ENCODE results near the gene ZNF221.

The ZNF221 gene

DNA sequence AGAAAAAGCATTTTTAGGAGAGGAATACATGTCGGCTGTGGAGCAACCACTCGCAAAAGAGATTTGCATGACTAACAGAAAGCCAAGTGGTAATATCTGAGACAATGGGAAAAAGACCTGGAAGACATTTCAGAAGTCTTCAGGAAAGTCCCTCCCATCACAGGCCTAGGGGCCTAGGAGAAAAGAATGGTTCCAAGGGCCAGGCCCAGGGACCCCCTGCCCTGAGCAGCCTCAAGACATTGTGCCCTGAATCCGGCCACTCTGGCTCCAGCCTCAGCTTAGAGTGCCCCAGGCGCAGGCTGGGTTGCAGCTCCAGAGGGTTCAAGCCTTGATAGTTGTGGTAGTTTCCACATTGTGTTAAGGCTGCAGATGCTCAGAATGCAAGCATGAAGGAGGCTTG lies 9.4 kb downstream of the ZNF221 start:
- no peak for DNase-seq

- no peak for DNase-seq
Observed at GRCh38 chr19:43966079-43966694, 15.2 kb downstream of the ZNF221 start.

DNA sequence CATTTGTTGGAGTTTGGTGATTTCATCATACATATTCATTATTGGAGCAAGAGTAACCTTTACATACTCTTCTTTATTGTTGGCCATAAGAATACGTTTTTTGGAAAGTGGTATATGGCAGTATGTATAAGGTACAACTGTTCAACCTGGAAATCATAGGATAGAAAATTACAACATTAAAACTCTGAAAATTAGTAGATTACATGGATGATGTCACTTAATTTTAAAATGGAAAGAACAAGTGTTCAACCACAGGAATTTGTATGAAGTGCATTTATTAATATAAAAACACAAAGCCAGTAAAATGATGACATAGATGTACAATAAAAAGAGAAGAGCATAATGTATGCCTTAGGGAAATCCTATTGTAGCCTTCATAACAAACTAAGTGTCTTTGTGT lies 25.7 kb downstream of the ZNF221 start:
- DNase-seq = no peak

DNA sequence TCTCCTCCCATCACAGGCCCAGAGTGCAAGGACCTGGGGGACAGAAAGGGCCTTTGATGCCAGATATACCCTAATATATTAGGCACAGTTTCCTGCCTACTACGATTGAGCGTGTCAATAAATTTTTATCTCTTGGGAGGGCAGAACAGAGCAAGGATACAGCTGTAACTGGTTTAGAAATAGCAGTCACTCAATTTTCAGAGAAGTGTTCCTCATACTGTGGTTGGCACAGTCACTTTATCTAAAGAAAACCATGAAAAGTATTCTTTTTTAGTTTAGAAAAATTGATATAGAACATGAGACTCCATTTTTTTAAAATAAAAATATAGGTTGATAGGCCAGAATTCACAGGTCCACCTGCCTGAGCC lies 32.5 kb downstream of the ZNF221 start:
- peak in 1 of 2 donors; percentile 1 for DNase-seq

DNA sequence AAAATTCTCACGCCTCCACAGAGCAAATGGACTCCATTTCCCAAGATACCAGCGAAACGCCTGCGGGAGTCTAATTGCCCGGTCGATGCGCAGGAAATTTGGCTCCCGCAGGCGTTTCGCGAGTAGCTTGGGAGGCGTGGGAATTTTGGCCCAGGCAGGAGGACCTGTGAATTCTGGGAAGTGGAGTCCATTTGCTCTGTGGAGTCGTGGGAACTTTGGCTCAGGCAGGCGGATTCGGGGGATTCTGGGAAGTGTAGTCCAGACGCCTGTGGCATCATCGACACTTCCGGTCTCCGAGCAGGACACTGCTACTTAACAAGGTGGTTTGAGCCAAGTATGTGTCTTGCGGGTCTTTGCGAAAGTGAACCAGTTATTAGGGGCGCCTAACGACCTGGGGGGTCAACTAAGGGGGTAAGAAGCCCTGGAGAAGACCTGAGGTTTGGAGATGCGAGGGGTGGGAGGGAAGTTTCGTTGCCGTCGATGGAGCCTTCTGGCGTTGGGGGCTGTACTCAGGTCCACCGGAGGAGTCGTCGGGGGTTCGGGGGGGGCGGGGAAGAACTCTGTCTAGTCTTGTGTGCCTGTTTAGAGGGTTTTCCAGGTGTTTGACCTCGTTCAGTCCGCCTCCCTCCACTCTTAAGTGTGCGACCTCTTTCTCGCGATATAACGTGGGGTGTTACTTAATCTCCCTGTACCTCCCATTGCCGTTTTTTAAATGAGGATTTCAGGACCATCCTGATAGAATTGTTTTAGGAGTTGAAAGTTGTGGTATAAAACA lies 33.1 kb downstream of the ZNF221 start, which contains the start of gene ZNF155:
Gene ZNF155 (plus strand): TSS at position 277 of the 775 bp plus-strand sequence. CDS start 4,356 bp downstream, outside the sequence.
- peak; percentile 91 for DNase-seq

DNA sequence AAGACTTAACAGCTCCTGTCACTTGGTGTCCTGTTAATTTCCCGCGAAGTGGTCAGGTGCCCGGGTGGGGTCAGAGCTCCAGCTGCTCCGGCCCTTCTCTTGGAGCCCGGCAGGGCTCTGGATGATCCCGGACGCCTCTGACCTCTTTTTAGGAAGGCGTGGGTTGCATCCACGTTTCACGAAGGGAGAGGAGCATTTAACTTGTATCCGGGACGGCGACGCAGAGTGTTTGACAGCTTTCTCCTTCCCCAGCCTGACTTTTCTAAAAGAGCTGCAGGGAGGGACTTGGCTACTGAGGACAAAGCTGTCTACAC lies 33.6 kb downstream of the ZNF221 start:
- DNase-seq = peak in 1 of 2 donors; percentile 26

GRCh38 chr19:43997631-43998290 lies 46.7 kb downstream of the ZNF221 start:
- DNase-seq = no peak

DNA sequence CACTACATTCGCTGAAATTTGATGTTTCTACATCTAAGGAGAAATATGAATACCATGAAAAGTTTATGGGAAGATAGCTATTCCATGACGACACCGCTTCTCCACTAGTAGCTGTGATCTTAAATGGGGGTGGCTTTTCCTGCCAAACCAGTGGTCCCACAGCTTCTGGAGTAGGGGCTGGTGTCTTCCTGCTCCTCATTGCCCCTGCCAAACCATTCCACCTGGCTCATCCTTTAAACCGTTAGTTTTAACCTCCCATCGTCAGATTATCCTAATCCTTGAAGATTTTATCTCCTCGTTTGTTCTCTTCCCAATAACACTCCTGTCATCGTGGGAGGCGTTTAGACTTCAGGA lies 51.2 kb downstream of the ZNF221 start:
- DNase-seq = no peak

DNA sequence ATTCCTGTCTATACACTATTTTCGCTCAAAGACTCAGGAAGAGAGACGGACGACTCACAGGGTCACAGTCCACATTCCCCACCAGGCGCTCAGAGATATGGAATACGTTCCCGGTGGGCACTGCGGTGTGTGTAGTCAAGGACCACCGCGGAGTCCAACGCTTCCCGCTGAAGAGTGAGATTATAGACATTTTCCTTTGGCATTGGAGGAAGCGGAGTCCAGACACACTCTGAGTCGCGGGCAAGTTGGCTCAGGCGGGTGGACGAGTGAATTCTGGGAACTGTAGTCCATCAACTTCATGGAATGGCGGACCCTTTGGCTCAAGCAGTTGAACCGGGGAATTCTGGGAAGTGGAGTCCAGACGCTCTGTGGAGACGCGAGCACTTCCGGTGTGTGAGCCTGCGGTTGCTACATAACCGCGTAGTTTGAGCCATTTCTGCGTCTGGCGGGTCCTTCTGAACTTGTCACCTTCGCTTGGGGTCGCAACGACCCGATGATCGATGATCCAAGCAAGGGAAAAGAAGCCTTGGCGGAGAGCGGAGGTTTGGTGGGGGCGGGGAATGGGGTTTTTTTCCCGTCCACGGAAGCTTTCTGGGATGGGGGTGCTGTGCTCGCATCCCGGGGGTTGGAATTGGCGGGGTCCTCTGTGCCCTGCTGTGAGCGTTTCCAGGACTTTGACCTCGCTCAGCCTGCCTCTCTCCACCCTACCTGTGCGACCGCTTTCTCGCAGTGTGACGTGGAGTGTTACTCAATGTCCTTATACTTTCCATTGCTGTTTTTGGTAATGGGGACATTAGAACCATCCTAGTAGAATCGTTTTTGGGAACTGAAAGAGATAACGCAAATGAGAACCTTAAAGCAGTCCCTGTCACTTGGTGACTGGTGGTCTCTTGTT lies 51.8 kb downstream of the ZNF221 start, which contains the start of gene ZNF230:
Gene ZNF230 (plus strand): TSS at position 392 of the 895 bp plus-strand sequence. CDS start 4,122 bp downstream, outside the sequence.
- peak; percentile 97 for DNase-seq

- DNase-seq = peak; percentile 21 to 37
Observed at GRCh38 chr19:44003461-44004009, 52.5 kb downstream of the ZNF221 start.

DNA sequence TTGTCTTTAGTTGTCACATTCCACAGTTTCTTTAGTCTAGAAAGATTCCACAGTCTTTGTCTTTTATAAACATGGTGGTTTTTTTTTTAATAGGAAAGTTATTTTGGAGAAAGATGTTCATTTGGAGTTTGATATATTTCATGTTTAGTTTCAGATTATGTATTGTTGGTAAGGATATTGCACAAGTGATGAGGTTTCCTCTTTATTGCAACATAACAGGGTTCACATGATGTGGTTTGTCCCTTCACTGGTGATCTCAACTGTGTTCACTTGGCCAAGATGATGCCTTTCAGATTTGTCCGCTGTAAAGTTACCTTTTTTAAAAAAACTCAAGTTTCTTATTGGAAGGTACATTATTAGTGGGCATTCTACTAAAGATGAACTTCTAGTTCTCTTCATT lies 54.9 kb downstream of the ZNF221 start:
- DNase-seq = peak; percentile 79 to 87

DNA sequence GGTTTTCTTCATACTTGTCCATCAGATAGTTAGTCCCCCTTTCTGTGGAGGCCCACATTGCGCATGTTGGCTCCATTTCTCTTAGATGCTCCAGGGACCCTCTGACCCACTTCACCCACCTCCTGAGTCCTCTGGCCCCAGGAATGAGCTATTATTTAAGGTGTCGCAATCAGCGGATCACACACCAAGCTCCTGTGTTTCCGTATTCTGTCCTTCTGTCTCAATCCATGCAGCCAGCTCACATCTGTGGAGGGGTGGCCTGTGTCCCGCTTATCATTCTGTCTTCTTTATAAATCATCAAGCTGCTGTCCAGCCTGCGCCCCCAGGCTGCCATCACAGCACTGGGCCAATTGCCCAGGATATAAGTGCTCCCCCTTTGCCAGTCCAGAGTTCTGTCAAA lies 56.4 kb downstream of the ZNF221 start:
- no peak for DNase-seq

DNA sequence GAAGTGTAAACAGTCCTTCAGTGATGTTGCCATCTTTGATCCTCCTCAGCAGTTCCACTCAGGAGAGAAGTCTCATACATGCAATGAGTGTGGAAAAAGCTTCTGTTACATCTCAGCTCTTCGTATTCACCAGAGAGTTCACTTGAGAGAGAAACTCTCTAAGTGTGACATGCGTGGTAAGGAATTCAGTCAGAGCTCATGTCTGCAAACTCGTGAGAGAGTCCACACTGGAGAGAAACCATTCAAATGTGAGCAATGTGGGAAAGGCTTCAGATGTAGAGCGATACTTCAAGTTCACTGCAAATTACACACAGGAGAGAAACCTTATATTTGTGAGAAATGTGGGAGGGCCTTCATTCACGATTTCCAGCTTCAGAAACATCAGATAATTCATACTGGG lies 59.4 kb downstream of the ZNF221 start:
- DNase-seq = no peak

Measured in inflammatory macrophage treated with lipopolysaccharide for 1 hour (primary cell).